GM13977 (cell line): Measurements from ENCODE around the gene WASF2.

ENCODE experiments used
- DNase-seq: peaks from one replicate; pipeline ENCODE4 v3.0.0; 2012; ENCODE audit warnings: low spot score
- in situ Hi-C: fragments of 300-500 bp; cut with MboI; formaldehyde crosslinking; loops from one replicate; pipeline ENCODE4 v1.12.0; 2022; ENCODE audit warnings: low sequenced_read_pairs, low pct_unique_long_range_greater_than_20kb, mixed read lengths, inconsistent platforms; ENCODE audit not compliant: unreplicated experiment
- TF ChIP-seq, protein P1 (sequence below): IDR thresholded peaks from 2 replicates; pipeline ENCODE4 v1.5.1; 2012; ENCODE audit warnings: mild to moderate bottlenecking, control low read depth; ENCODE audit not compliant: insufficient read depth; ENCODE audit errors: extremely low read depth, missing control alignments

WASF2 gene

DNA sequence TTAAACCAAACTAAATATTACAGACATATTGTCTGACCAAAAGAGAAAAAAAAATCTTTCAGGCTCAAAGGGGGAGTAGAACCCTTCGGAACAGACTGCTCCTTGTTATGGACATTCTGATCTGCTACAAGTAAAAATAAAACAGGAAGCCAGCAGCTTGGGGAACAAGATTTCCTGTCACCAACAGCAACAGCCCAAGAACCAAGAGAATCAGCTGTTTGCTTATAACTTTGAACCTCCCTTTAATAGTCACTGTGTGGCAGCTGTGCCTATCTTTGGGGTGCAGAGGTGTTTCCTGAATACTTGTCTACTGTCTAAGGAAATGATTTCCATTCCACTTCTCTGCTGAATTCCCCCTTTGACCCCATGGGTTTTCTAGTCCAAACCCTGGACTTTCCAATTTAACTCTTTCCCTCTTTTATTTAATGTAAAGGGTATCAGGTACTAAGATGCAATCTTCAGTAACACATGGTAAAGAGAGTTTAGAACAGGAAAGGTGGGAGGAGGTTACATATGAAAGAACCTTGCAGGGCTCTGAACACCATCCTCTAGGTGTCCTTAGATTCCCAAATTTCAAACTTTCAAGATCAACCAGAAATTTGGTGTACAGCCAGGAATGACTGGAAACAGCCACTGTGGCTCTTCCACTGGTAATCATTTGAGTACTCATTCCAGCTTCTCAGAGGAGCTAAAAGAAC is 58.9 kb downstream of the WASF2 start:
- no peak for DNase-seq
- in situ Hi-C loops = no loop called here

DNA sequence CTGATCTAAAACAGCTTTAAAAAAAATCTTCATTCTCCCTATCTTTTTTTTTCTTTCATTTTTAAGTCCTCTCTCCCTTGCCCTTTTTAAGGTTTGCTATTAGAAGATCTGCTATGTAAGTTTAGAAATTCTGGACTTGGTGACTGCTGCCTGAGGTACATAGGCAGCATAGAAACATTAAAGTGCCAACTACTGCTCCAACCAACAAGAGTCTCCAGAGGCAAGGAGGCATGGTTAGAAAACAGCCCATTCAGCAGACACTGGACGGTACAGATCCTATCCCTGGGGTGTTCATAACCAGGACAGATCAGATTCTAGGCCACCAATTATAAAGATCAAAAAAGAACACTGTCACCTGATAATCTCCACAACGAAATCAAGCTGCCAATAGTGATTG is 60.9 kb downstream of the WASF2 start:
- in situ Hi-C loops = no loop called here
- TF ChIP-seq, protein P1, sequence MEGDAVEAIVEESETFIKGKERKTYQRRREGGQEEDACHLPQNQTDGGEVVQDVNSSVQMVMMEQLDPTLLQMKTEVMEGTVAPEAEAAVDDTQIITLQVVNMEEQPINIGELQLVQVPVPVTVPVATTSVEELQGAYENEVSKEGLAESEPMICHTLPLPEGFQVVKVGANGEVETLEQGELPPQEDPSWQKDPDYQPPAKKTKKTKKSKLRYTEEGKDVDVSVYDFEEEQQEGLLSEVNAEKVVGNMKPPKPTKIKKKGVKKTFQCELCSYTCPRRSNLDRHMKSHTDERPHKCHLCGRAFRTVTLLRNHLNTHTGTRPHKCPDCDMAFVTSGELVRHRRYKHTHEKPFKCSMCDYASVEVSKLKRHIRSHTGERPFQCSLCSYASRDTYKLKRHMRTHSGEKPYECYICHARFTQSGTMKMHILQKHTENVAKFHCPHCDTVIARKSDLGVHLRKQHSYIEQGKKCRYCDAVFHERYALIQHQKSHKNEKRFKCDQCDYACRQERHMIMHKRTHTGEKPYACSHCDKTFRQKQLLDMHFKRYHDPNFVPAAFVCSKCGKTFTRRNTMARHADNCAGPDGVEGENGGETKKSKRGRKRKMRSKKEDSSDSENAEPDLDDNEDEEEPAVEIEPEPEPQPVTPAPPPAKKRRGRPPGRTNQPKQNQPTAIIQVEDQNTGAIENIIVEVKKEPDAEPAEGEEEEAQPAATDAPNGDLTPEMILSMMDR = no peak
- no peak for DNase-seq

More for the DNA sequence above, 58.9 kb downstream of the WASF2 start:
- TF ChIP-seq, protein P1 = no peak

DNA sequence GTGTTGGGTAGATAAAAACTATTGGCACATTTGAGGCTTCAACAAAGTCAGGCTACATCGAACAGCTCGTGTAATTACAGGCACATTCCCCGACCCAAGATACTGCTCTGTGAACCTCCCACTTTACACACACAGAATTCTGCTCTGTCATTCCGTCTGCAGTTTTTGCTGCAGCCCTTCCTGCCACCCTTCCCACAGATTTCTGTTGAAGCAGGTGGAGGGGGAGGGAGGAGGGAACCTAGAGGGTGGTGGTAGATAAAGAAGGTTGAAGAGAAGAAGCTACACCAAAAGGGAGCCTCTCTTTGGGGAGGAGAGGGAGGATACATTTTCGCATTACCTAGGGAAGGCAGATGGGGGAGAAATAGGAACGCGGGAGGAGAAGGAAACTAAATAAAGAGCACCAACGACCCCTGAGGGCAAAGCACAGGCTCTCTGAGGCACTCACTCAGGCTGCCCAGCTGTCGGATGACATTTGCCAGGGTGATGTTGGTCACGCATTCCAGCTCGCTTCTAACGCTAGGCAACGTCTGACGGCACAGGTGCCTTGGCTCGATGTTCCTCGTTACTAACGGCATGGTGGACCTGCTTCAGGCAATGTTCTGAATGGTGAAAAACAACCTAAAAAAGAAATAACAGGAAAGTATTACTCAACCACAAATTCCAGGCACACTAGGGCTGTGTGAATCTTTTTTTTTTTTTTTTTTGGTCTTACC is 61.5 kb downstream of the WASF2 start:
- DNase-seq = no peak
- TF ChIP-seq, protein P1 = no peak
- in situ Hi-C loops = no loop called here

DNA sequence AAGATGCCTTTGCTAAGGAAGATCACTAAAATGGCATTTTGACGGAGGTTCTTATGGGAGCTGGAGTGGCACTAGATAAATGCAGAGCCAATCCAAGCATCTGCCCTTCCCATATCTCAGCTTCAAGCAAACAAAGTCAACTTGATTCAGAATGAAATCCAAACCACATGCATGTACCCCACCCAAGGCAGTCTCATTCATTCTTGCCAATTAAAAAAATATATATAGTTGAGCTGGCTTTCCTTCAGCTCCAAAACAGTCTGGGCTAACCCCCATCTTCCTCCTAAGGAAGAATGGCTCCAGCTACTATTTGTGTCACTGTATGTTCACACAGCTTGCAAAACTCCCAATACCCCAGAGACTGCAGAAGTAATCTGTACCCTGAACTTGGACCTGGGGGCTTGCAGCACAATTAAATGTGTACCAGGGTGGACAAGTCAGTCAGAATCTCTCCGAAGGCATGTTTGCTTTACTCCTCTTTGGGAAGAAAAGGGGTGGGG is 62.1 kb downstream of the WASF2 start:
- TF ChIP-seq, protein P1 = no peak
- in situ Hi-C loops = no loop called here
- no peak for DNase-seq

DNA sequence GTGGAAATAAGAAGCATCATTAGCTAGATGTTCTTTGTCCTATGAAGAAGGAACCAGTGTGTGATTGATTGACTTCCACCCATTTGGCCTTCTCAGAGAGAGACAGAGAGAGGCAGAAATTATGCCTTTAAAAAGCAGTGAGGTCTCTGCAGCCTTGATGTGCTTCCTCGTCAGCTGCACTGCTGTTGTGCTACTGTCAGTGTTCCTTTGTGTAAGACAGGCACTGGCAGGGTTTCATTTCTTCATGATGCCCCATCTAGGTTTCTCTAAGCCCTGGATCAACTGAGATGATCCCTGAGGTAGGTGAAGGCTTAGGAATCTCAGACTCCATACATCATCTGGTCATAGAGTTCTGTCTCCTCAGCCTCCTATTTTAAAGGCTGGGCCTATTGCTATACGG is 62.6 kb downstream of the WASF2 start:
- in situ Hi-C loops = no loop called here
- TF ChIP-seq, protein P1 = no peak
- DNase-seq = no peak

DNA sequence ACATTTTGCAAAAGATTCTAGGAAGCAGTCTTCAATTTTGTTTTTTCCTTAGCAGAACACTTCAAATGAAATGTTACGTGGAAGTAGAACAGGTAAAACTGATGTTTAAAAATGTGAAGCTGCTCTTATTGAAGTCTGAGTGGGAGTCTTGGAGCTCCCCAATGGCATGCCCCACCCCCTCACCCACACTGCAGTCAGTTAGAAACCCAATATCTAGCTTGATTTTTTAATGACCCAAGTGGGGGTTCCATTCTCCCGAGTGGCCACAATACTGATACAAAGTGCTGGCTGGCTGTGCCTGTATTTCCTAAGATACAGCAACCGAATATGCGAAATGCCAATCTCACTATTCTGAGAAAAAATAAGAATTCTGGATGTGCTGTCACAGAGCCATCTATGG is 66.3 kb downstream of the WASF2 start:
- in situ Hi-C loops = no loop called here
- TF ChIP-seq, protein P1 = no peak

More for the DNA sequence above, 66.3 kb downstream of the WASF2 start:
- no peak for DNase-seq
